Thoracic aorta (tissue), 2 donors: Measurements from ENCODE around the gene LCE1D. TPM values are rescaled to one million over a fixed set of nuclear protein-coding genes. Genes with fewer than 3 reads are reported as not detected.

Experiments used
- ATAC-seq: fragments of 150-250 bp; one replicate; pipeline ENCODE4 v1.8.0; 2017; ENCODE audit warnings: low read depth; ENCODE audit not compliant: insufficient number of reproducible peaks, low FRiP score
- DNase-seq: peaks from one replicate; pipeline ENCODE4 v3.0.0-alpha.2; 2020; ENCODE audit warnings: low spot score
- H3K27ac ChIP-seq, 2 donors: fragments of 200-600 bp; sonication (generic); 1 replicate in 1 of 2; 2 replicates in 1 of 2; pipeline ENCODE4 v1.5.1; 2016; ENCODE audit warnings: mild to moderate bottlenecking in 2 of 2, moderate library complexity in 2 of 2
- H3K27me3 ChIP-seq: fragments of 200-600 bp; sonication (generic); replicated peaks from 2 replicates; pipeline ENCODE4 v1.6.0; 2016; ENCODE audit warnings: mild to moderate bottlenecking; ENCODE audit not compliant: insufficient read depth
- H3K36me3 ChIP-seq: fragments of 200-600 bp; sonication (generic); one replicate; pipeline ENCODE4 v1.5.1; 2016
- H3K4me1 ChIP-seq, 2 donors: fragments of 200-600 bp; sonication (generic); 1 replicate in 1 of 2; 2 replicates in 1 of 2; pipeline versions ENCODE4 v1.5.1 to v1.6.0; 2016; ENCODE audit warnings: low read depth in 2 of 2, mild to moderate bottlenecking in 1 of 2; ENCODE audit not compliant: control insufficient read depth in 1 of 2
- H3K4me3 ChIP-seq: fragments of 200-600 bp; sonication (generic); 2 replicates; pipeline ENCODE4 v1.5.1; 2016; ENCODE audit warnings: mild to moderate bottlenecking
- H3K9me3 ChIP-seq: fragments of 200-600 bp; sonication (generic); 2 replicates; pipeline ENCODE4 v1.5.1; 2016
- CTCF ChIP-seq: fragments of 200-600 bp; sonication (generic); IDR thresholded peaks from one replicate; pipeline ENCODE4 v1.5.1; 2019; ENCODE audit warnings: antibody characterized with exemption
- total RNA-seq, 2 donors: library from RNA; depleted of rRNA; stranded (reverse); fragments of >200 nt; gene quantifications; one replicate each; pipeline versions ENCODE4 v1.1.0 to v1.2.3, GENCODE V29; 2016

Gene LCE1D
- total RNA-seq, 2 donors from 2014 or later = not detected

DNA sequence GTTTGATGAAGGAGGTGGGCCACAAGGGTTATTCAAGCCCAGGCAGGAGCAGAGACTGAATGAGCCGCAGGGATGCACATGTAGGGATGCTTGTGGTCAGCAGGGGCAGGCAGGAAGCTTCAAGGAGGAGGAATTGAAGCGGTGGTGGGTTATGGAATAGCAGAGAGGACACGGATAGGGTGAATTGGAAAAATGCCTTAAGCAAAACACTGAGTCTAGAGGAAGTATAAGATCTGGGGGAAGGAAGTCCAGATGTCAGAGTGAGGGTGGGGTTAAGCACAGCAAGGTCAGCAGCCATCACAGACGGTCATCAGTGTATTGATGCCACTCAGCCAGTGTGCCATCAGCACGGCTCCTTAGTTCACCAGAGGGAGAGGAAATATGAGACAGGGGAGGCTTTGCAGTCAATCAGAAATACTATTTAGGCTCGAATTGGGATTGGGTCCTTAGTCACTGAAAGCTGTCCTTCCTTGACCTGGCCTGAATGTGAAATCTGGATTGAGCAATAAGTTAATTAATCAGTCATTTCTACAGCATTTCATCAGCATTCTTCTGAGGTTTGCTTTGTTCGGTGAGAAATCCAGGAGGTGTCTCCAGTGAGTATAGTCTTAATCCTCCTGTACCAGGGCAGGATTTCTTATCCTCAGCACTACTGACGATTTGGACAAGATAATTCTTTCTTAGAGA is 27.5 kb upstream of the LCE1D start:
- Histone ChIP-seq H3K27me3 (no peaks in the 10 kb centered on the region), H3K4me3 (no peak overlapping the region), H3K27ac (no peak overlapping the region), H3K36me3 (no peaks in the 10 kb centered on the region), H3K9me3 (no peaks in the 10 kb centered on the region), H3K4me1 (no peaks in the 10 kb centered on the region)
- ATAC-seq = no peak
- no peak for DNase-seq
- TF ChIP-seq CTCF = no peak

DNA sequence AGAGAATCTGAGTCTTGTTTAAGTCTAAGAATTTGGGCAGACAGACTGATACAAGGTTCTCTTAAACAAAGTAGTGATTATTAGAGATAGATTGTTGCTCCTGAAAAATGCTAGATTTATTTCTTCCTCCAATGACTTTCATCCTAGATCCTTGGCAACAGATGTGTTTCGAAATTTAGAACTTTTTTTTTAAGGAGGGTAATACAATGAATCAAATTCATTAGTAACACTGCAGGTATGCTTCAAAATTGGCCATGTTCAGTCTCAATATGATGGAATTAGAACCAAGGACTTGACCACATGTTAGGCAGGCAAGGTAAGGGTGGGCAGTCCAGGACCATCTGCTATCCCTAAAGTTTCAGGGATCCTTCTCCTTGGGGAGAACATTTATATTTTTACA is 26.1 kb upstream of the LCE1D start:
- Histone ChIP-seq H3K9me3 (no peaks in the 10 kb centered on the region), H3K27me3 (no peaks in the 10 kb centered on the region), H3K27ac (no peak overlapping the region), H3K4me1 (no peaks in the 10 kb centered on the region), H3K4me3 (no peak overlapping the region), H3K36me3 (no peaks in the 10 kb centered on the region)
- TF ChIP-seq CTCF = no peak
- ATAC-seq = no peak
- no peak for DNase-seq

DNA sequence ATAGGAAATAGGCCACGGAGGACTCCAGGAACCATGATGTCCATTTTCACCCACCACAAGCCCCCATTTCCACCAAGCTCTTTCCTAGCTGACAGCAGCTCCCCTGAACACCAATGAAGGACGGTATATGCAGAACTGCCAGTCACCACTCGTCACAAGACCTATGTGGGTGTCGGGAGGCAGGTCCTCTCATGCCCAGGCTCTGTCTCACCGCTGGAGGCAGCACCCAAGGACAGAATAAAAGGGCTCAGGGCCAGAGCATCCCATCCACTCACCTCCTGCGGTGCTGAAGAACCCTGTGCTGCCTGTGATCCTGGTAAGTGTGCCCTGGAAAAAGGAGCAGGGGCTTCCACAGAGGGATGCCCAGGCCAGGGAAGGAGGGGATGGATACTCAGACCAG is 21.6 kb upstream of the LCE1D start, which contains the start of gene LCE1F:
Gene LCE1F, plus strand, starts transcription at position 266 of the 400 bp plus-strand sequence. CDS start 1,232 bp downstream, outside the sequence.
- Histone ChIP-seq H3K36me3 (no peaks in the 10 kb centered on the region), H3K27ac (no peak within 1 kb of the TSS), H3K27me3 (no peaks in the 10 kb centered on the region), H3K4me3 (no peak within 1 kb of the TSS), H3K4me1 (no peaks in the 10 kb centered on the region), H3K9me3 (no peaks in the 10 kb centered on the region)
- no peak for ATAC-seq
- no peak for TF ChIP-seq CTCF
- DNase-seq = no peak

- H3K4me1 ChIP-seq = no peaks in the 10 kb centered on the region
- H3K4me3 ChIP-seq = no peak overlapping the region
- H3K36me3 ChIP-seq = no peaks in the 10 kb centered on the region
- H3K27me3 ChIP-seq = no peaks in the 10 kb centered on the region
- no peak for TF ChIP-seq CTCF
- no peak overlapping the region for H3K27ac ChIP-seq
- DNase-seq (no peak), ATAC-seq (no peak)
- H3K9me3 ChIP-seq = no peaks in the 10 kb centered on the region
Measured at GRCh38 chr1:152776361-152776760, 20.2 kb upstream of the LCE1D start.

DNA sequence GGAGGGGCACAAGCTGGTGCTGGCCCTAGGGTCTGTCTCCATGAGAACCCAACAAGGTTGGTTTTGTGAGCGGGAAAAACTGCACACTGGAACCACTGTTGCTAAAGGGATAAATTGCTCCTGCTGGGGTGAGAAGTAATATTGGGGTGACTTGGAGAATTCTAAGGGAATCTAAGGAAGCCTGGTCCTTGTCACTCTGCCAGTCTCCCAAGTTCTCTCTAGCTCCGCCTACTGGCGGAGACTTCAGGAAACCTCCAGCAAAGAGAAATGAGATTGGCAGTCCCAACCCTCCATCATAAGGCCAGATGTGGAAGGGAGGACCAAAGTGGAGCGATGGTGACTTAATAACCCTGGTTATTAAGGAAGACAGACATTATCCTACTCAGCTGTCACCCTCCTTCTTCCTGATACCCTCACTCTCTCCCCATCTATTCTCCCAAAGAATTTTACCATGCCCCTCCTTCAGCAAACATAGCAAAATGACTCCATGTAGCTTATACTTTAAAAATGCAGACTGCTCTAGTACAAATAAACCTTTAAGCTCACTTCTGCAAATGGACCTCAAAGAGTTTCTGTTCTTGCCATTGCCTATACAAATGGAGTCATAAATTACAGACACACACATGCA is 18.9 kb upstream of the LCE1D start:
- H3K4me1 ChIP-seq = no peaks in the 10 kb centered on the region
- DNase-seq (no peak), ATAC-seq (no peak)
- H3K27ac ChIP-seq = no peak overlapping the region
- no peaks in the 10 kb centered on the region for H3K27me3 ChIP-seq
- H3K4me3 ChIP-seq = no peak overlapping the region
- no peaks in the 10 kb centered on the region for H3K36me3 ChIP-seq
- no peak for TF ChIP-seq CTCF
- H3K9me3 ChIP-seq = no peaks in the 10 kb centered on the region
